ENCODE data around the gene DUSP9.

The DUSP9 gene

GRCh38 chrX:153645921-153646488 lies 998 bp upstream of the DUSP9 start:
- no peak for TF ChIP-seq POLR2AphosphoS5 (IDR thresholded peaks at IDR 0.05; ENCODE audit: low read depth, low read length)
- no peak for TF ChIP-seq TAF1 (IDR thresholded peaks at IDR 0.05; ENCODE audit: borderline replicate concordance, low read depth, low read length)
- no peak for TF ChIP-seq POLR2A (IDR thresholded peaks at IDR 0.05; ENCODE audit: low read depth, low read length)
- DNase-seq (ENCODE audit: insufficient read length) (peak; percentile 8), FAIRE-seq (no peak)

- no peak for FAIRE-seq
- peak; percentile 14 for DNase-seq (ENCODE audit: insufficient read length)
- TF ChIP-seq TAF1 (IDR thresholded peaks at IDR 0.05; ENCODE audit: borderline replicate concordance, low read depth, low read length) (no peak), POLR2AphosphoS5 (IDR thresholded peaks at IDR 0.05; ENCODE audit: low read depth, low read length) (no peak), POLR2A (IDR thresholded peaks at IDR 0.05; ENCODE audit: low read depth, low read length) (no peak)
Observed at GRCh38 chrX:153647461-153648357, 706 bp downstream of the DUSP9 start.

- DNase-seq (ENCODE audit: insufficient read length) (peak; percentile 26), FAIRE-seq (no peak)
- TF ChIP-seq POLR2A (IDR thresholded peaks at IDR 0.05; ENCODE audit: low read depth, low read length) (no peak), POLR2AphosphoS5 (IDR thresholded peaks at IDR 0.05; ENCODE audit: low read depth, low read length) (no peak), TAF1 (IDR thresholded peaks at IDR 0.05; ENCODE audit: borderline replicate concordance, low read depth, low read length) (no peak)
Observed at GRCh38 chrX:153648358-153649177, 1.6 kb downstream of the DUSP9 start.

GRCh38 chrX:153649178-153649914 lies 2.3 kb downstream of the DUSP9 start:
- TF ChIP-seq TAF1 (IDR thresholded peaks at IDR 0.05; ENCODE audit: borderline replicate concordance, low read depth, low read length) (no peak), POLR2A (IDR thresholded peaks at IDR 0.05; ENCODE audit: low read depth, low read length) (no peak), POLR2AphosphoS5 (IDR thresholded peaks at IDR 0.05; ENCODE audit: low read depth, low read length) (no peak)
- DNase-seq (ENCODE audit: insufficient read length) (peak; percentile 69), FAIRE-seq (no peak)

- no peak for FAIRE-seq
- DNase-seq (ENCODE audit: insufficient read length): peak; percentile 7
- TF ChIP-seq POLR2A (IDR thresholded peaks at IDR 0.05; ENCODE audit: low read depth, low read length) (no peak), TAF1 (IDR thresholded peaks at IDR 0.05; ENCODE audit: borderline replicate concordance, low read depth, low read length) (no peak), POLR2AphosphoS5 (IDR thresholded peaks at IDR 0.05; ENCODE audit: low read depth, low read length) (no peak)
Observed at GRCh38 chrX:153649915-153650782, 3.1 kb downstream of the DUSP9 start.

- TF ChIP-seq TAF1 (IDR thresholded peaks at IDR 0.05; ENCODE audit: borderline replicate concordance, low read depth, low read length): no peak
- no peak for TF ChIP-seq POLR2AphosphoS5 (IDR thresholded peaks at IDR 0.05; ENCODE audit: low read depth, low read length)
- no peak for TF ChIP-seq POLR2A (IDR thresholded peaks at IDR 0.05; ENCODE audit: low read depth, low read length)
- DNase-seq (ENCODE audit: insufficient read length) (no peak), FAIRE-seq (no peak)
Observed at GRCh38 chrX:153650959-153651358, 4.0 kb downstream of the DUSP9 start.

GRCh38 chrX:153651540-153652079 lies 4.6 kb downstream of the DUSP9 start:
- FAIRE-seq (no peak), DNase-seq (ENCODE audit: insufficient read length) (peak; percentile 31)

GRCh38 chrX:153653556-153653955 lies 6.6 kb downstream of the DUSP9 start:
- TF ChIP-seq TAF1 (IDR thresholded peaks at IDR 0.05; ENCODE audit: borderline replicate concordance, low read depth, low read length) (no peak), POLR2AphosphoS5 (IDR thresholded peaks at IDR 0.05; ENCODE audit: low read depth, low read length) (no peak), POLR2A (IDR thresholded peaks at IDR 0.05; ENCODE audit: low read depth, low read length) (no peak)
- DNase-seq (ENCODE audit: insufficient read length) (no peak), FAIRE-seq (no peak)

More at GRCh38 chrX:153651540-153652079, 4.6 kb downstream of the DUSP9 start:
- TF ChIP-seq POLR2A (IDR thresholded peaks at IDR 0.05; ENCODE audit: low read depth, low read length) (no peak), POLR2AphosphoS5 (IDR thresholded peaks at IDR 0.05; ENCODE audit: low read depth, low read length) (no peak), TAF1 (IDR thresholded peaks at IDR 0.05; ENCODE audit: borderline replicate concordance, low read depth, low read length) (no peak)

- DNase-seq (ENCODE audit: insufficient read length) (no peak), FAIRE-seq (no peak)
- TF ChIP-seq POLR2AphosphoS5 (IDR thresholded peaks at IDR 0.05; ENCODE audit: low read depth, low read length): no peak
- TF ChIP-seq TAF1 (IDR thresholded peaks at IDR 0.05; ENCODE audit: borderline replicate concordance, low read depth, low read length): no peak
- TF ChIP-seq POLR2A (IDR thresholded peaks at IDR 0.05; ENCODE audit: low read depth, low read length): no peak
Observed at GRCh38 chrX:153657161-153657560, 10.2 kb downstream of the DUSP9 start.

- DNase-seq (ENCODE audit: insufficient read length) (no peak), FAIRE-seq (no peak)
- TF ChIP-seq POLR2AphosphoS5 (IDR thresholded peaks at IDR 0.05; ENCODE audit: low read depth, low read length): no peak
- TF ChIP-seq POLR2A (IDR thresholded peaks at IDR 0.05; ENCODE audit: low read depth, low read length): no peak
- TF ChIP-seq TAF1 (IDR thresholded peaks at IDR 0.05; ENCODE audit: borderline replicate concordance, low read depth, low read length): no peak
Observed at GRCh38 chrX:153659268-153659667, 12.3 kb downstream of the DUSP9 start.

Data from GM12892 (cell line).